Measurements from ENCODE around the gene KCNA1. TPM values are rescaled to one million over a fixed set of nuclear protein-coding genes. Genes with fewer than 3 reads are reported as not detected.
A peak's percentile ranks its signal among the peaks of the same experiment; 100 is the strongest.

The KCNA1 gene
- total RNA-seq (2012; rRNA removed) = not detected in 2 replicates
- polyA plus RNA-seq (2012; rRNA removed) = not detected in 2 replicates
- polyA plus RNA-seq (2012; cell fraction: cytosol; rRNA removed) = not detected in 2 replicates
- polyA plus RNA-seq (2012; cell fraction: nucleus; rRNA removed; ENCODE audit: low replicate concordance) = not detected in 2 replicates
- Bru-seq, nascent RNA = not detected
- BruChase-seq, experiment 1, labeled RNA remaining after a 6-hour chase = not detected
- BruChase-seq, experiment 2, labeled RNA remaining after a 2-hour chase = not detected
- long read RNA-seq = 0 reads

DNA sequence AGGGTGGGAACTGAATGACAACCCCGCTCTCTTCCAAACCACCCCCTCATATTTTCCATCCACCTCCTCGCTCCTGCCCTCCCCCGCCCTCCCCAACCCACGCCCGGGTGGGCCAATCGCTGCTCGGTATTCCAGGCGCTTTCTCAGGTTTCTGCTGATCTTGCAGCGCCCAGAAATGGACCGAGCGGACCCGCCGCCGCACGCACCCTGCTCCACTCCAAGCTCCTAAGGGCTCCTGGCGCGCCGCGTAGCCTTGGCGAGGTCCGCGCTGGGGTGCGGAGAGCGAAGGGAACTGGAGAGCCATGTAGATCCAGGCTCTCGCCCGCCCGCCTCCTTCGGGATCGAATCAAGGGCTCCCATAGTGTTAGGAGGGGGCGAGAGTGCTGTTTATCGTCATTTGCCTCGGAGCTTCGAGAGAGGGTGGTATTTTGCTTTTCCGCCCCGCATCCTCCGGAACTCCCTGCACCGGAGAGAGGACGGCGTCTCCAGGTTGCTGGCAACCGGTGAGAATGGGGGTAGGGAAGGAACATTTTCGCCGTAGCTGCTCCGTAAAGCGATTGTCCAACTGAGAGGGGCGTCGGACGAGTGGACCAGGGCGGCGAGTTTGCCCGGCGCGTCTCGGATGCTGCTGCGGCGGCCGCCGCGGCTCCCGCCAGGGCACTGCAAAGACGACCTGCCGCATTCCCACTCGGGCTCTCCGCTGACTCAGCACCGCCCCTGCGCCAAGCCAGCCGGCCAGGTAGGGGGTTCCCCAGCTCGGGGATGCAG lies at the start of gene KCNA1:
TSS of gene KCNA1 (plus strand) at position 172 of the 768 bp plus-strand sequence. CDS start 1,474 bp downstream, outside the sequence.
- 1% methylated on average over 29 of the region's 67 CpGs; no CpG with 5 or more reads in 1 of the 2 experiments for WGBS, 2 experiments (ENCODE audit: extremely low coverage in 2 of 2, insufficient read length in 1 of 2)
- DNase-seq (no peak), ATAC-seq (ENCODE audit: low read depth) (peak; percentile 53)
- Histone ChIP-seq H4K91ac (ENCODE audit: insufficient read depth, low read depth, low read length) (no peak within 1 kb of the TSS), H3K9me3 (ENCODE audit: control insufficient read depth, insufficient read depth, low read length) (peaks cover 5% of the 10 kb centered on the region; the same call in 1 of the 2 replicates), H3K4me1 (ENCODE audit: control insufficient read depth, insufficient read depth, low read length) (peaks cover 3% of the 10 kb centered on the region; the same call in 1 of the 2 replicates), H3K9ac (ENCODE audit: low read depth, low read length) (no peak within 1 kb of the TSS), H4K8ac (ENCODE audit: low read depth in 2 of 2, low read length in 2 of 2) (no peak within 1 kb of the TSS), H3K4me3 (ENCODE audit: insufficient read depth, low read depth, low read length) (no peak within 1 kb of the TSS; the same call in 1 of the 2 replicates), H2AK9ac (replicated peaks; ENCODE audit: low read depth, low read length, poor library complexity) (peak within 1 kb of the TSS; percentile 25), H2AK5ac (ENCODE audit: low read depth, low read length) (no peak within 1 kb of the TSS), H2BK20ac (ENCODE audit: low read depth, low read length) (no peak within 1 kb of the TSS), H2BK5ac (ENCODE audit: low read depth, low read length, poor library complexity, severe bottlenecking) (no peak within 1 kb of the TSS), H3K36me3 (ENCODE audit: control insufficient read depth, insufficient read depth, low read length) (no peaks in the 10 kb centered on the region), H2AFZ (replicated peaks; ENCODE audit: low read length, poor library complexity) (peak within 1 kb of the TSS; percentile 62), H2BK15ac (ENCODE audit: low read depth, low read length) (no peak within 1 kb of the TSS), H3K4ac (ENCODE audit: low read depth, low read length) (no peak within 1 kb of the TSS), H3K56ac (ENCODE audit: extremely low read depth, insufficient read depth, low read length) (no peak within 1 kb of the TSS), H3K79me1 (ENCODE audit: low read depth in 1 of 2, low read length in 2 of 2) (no peaks in the 10 kb centered on the region), H3K14ac (replicated peaks; ENCODE audit: low read depth, low read length) (no peak within 1 kb of the TSS), H3K4me2 (ENCODE audit: low read depth, low read length) (peak within 1 kb of the TSS; percentile 80), H3K18ac (ENCODE audit: low read depth, low read length) (no peak within 1 kb of the TSS), H4K20me1 (ENCODE audit: insufficient read depth, low read length) (no peaks in the 10 kb centered on the region), H3K27ac (ENCODE audit: insufficient read depth, low read length) (no peak within 1 kb of the TSS), H3K27me3 (ENCODE audit: control insufficient read depth, insufficient read depth, low read length) (peaks cover 47% of the 10 kb centered on the region), H2BK120ac (ENCODE audit: low read depth, low read length) (no peak within 1 kb of the TSS), H3K9me1 (ENCODE audit: insufficient read depth, low read length) (no peaks in the 10 kb centered on the region), H3K23ac (ENCODE audit: low read depth, low read length) (no peak within 1 kb of the TSS), H4K5ac (ENCODE audit: low read depth, low read length) (no peak within 1 kb of the TSS)
- dilution Hi-C loops (cut with HindIII; ENCODE audit: low sequenced_read_pairs, unreplicated experiment) = no loop called here
- in situ Hi-C loops (cut with MboI; ENCODE audit: low sequenced_read_pairs) = no loop called here
- intact Hi-C loops (cut with micrococcal nuclease) = no loop called here
- CTCF ChIA-PET = interaction anchor here (0.6 kb wide), 1 partner anchor 12 kb away, joined by 3 read pairs; no protein-coding TSS in a partner anchor
- POLR2A ChIA-PET (ENCODE audit: unreplicated experiment) = no interaction called here
- no TSS peak for BruUV-seq (replicated peaks)
- TF ChIP-seq MAFK (IDR thresholded peaks at IDR 0.05; ENCODE audit: low read depth, low read length) (no peak), MAZ (IDR thresholded peaks at IDR 0.05; ENCODE audit: borderline replicate concordance, low read depth, low read length) (no peak), RCOR1 (IDR thresholded peaks at IDR 0.05; ENCODE audit: insufficient replicate concordance, low read length) (no peak), RFX5 (IDR thresholded peaks at IDR 0.05; ENCODE audit: low read depth, low read length) (no peak), POLR2A (IDR thresholded peaks at IDR 0.05; ENCODE audit: low read depth, low read length) (no peak), USF2 (IDR thresholded peaks at IDR 0.05; ENCODE audit: low read depth, low read length) (no peak), CHD1 (IDR thresholded peaks at IDR 0.05; ENCODE audit: low read depth, low read length) (no peak), SMC3 (IDR thresholded peaks at IDR 0.05; ENCODE audit: low read depth, low read length) (no peak), FOS (IDR thresholded peaks at IDR 0.05; ENCODE audit: low read depth, low read length) (no peak), NFE2L2 (IDR thresholded peaks at IDR 0.05; ENCODE audit: low read depth, low read length) (no peak), BHLHE40 (IDR thresholded peaks at IDR 0.05; ENCODE audit: low read depth, low read length) (no peak), MXI1 (IDR thresholded peaks at IDR 0.05; ENCODE audit: borderline replicate concordance, low read depth, low read length) (no peak)
- TF ChIP-seq, protein P1, sequence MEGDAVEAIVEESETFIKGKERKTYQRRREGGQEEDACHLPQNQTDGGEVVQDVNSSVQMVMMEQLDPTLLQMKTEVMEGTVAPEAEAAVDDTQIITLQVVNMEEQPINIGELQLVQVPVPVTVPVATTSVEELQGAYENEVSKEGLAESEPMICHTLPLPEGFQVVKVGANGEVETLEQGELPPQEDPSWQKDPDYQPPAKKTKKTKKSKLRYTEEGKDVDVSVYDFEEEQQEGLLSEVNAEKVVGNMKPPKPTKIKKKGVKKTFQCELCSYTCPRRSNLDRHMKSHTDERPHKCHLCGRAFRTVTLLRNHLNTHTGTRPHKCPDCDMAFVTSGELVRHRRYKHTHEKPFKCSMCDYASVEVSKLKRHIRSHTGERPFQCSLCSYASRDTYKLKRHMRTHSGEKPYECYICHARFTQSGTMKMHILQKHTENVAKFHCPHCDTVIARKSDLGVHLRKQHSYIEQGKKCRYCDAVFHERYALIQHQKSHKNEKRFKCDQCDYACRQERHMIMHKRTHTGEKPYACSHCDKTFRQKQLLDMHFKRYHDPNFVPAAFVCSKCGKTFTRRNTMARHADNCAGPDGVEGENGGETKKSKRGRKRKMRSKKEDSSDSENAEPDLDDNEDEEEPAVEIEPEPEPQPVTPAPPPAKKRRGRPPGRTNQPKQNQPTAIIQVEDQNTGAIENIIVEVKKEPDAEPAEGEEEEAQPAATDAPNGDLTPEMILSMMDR (conservative IDR thresholded peaks at IDR 0.05; ENCODE audit: low read depth, low read length) = no peak
- TF ChIP-seq, protein P2, sequence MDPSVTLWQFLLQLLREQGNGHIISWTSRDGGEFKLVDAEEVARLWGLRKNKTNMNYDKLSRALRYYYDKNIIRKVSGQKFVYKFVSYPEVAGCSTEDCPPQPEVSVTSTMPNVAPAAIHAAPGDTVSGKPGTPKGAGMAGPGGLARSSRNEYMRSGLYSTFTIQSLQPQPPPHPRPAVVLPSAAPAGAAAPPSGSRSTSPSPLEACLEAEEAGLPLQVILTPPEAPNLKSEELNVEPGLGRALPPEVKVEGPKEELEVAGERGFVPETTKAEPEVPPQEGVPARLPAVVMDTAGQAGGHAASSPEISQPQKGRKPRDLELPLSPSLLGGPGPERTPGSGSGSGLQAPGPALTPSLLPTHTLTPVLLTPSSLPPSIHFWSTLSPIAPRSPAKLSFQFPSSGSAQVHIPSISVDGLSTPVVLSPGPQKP (IDR thresholded peaks at IDR 0.05; ENCODE audit: borderline replicate concordance, low read depth, low read length) = no peak

All from IMR-90 (cell line).